Astrocyte (in vitro differentiated cells and primary cell): ENCODE results near the gene ABCC1.

ENCODE experiments used
- CTCF ChIP-seq: IDR thresholded peaks from 2 replicates; pipeline ENCODE4 v1.5.1; 2011; ENCODE audit warnings: low read depth, mild to moderate bottlenecking, inconsistent platforms, low read length, moderate library complexity; ENCODE audit not compliant: insufficient read depth
- EZH2 ChIP-seq: IDR thresholded peaks from 2 replicates; pipeline ENCODE4 v1.6.1; 2012; ENCODE audit warnings: mild to moderate bottlenecking, low read length, inconsistent platforms; ENCODE audit not compliant: insufficient read depth

DNA sequence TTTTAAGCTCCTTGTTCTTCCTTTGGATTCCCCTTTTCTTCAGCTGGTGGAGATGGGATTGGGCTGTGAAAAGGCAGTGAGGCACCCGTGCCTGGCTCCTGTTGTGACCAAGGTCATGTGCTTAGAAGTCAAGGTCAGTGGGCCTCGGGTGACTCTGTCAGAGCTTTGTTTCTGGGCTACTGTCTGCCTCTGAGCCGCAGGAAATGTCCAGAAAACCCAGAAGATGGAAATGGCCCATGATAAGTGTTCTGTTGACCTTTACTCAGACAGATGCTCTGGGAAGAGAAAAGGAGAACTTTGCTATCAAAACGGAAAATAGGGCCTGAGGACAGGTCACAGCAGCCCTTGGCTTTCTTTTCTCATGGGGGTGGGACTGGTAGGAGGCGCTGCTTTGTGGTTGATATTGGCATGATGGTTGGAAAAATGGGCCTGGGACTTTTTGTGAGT is 2.9 kb downstream of the ABCC1 start:
- no peak for TF ChIP-seq CTCF
- no peak for TF ChIP-seq EZH2
